IMR-90 (cell line): Measurements from ENCODE around the gene UTP14C. TPM values are rescaled to one million over a fixed set of nuclear protein-coding genes. Genes with fewer than 3 reads are reported as not detected.
A peak's percentile ranks its signal among the peaks of the same experiment; 100 is the strongest.

Experiments used
- ATAC-seq: fragments of 200-7000 bp; cut with Tn5 transposase; 2 replicates; pipeline ENCODE4 v1.9.1; 2020; ENCODE audit warnings: low read depth, mild to moderate bottlenecking, moderate library complexity
- BruUV-seq: library from RNA; stranded (reverse); fragments of 400-500 nt; replicated peaks from 2 replicates; lab custom pipeline; 2021; lab: Mats Ljungman, UMichigan
- CTCF ChIA-PET: fragments of 300-600 bp; formaldehyde crosslinking; extraction: SDS; loops from one replicate; lab custom pipeline; 2021; ENCODE audit warnings: antibody characterized with exemption; lab: Yijun Ruan, JAX
- POLR2A ChIA-PET: fragments of 300-600 bp; sonication (Branson Sonifier 250); formaldehyde crosslinking; loops from one replicate; lab custom pipeline; 2022; ENCODE audit warnings: antibody characterized with exemption; ENCODE audit not compliant: unreplicated experiment; lab: Charles Lee
- DNase-seq: peaks from one replicate; pipeline ENCODE4 v3.0.0; 2013
- H2AFZ ChIP-seq: replicated peaks from 2 replicates; pipeline ENCODE3; 2013; ENCODE audit warnings: low read length, mild to moderate bottlenecking; ENCODE audit not compliant: poor library complexity
- H2AK5ac ChIP-seq: 2 replicates; pipeline ENCODE4 v1.6.1; 2013; ENCODE audit warnings: low read depth, low read length, inconsistent platforms
- H2AK9ac ChIP-seq: replicated peaks from 2 replicates; pipeline ENCODE3; 2013; ENCODE audit warnings: mild to moderate bottlenecking, low read depth, low read length, moderate library complexity; ENCODE audit not compliant: poor library complexity
- H2BK120ac ChIP-seq: 2 replicates; pipeline ENCODE4 v1.6.1; 2013; ENCODE audit warnings: low read depth, low read length, inconsistent platforms
- H2BK15ac ChIP-seq: 3 replicates; pipeline ENCODE4 v1.6.1; 2013; ENCODE audit warnings: low read depth, low read length, inconsistent platforms
- H2BK20ac ChIP-seq: 2 replicates; pipeline ENCODE4 v1.6.1; 2013; ENCODE audit warnings: low read depth, mild to moderate bottlenecking, inconsistent platforms, low read length, moderate library complexity
- H2BK5ac ChIP-seq: 2 replicates; pipeline ENCODE4 v1.6.1; 2013; ENCODE audit warnings: mild to moderate bottlenecking, low read depth, low read length, inconsistent platforms; ENCODE audit not compliant: poor library complexity, severe bottlenecking
- H3K14ac ChIP-seq: replicated peaks from 2 replicates; pipeline ENCODE4 v1.6.1; 2013; ENCODE audit warnings: low read depth, low read length, inconsistent platforms
- H3K18ac ChIP-seq: 2 replicates; pipeline ENCODE4 v1.6.1; 2013; ENCODE audit warnings: low read depth, low read length, control low read depth
- H3K23ac ChIP-seq: 2 replicates; pipeline ENCODE4 v1.6.1; 2013; ENCODE audit warnings: low read depth, low read length, inconsistent platforms
- H3K27ac ChIP-seq: 2 replicates; pipeline ENCODE4 v1.5.1; 2013; ENCODE audit warnings: mild to moderate bottlenecking, control low read depth, low read length; ENCODE audit not compliant: insufficient read depth
- H3K27me3 ChIP-seq: 2 replicates; pipeline ENCODE4 v1.6.1; 2013; ENCODE audit warnings: low read length; ENCODE audit not compliant: control insufficient read depth, insufficient read depth
- H3K36me3 ChIP-seq: 2 replicates; pipeline ENCODE4 v1.6.1; 2013; ENCODE audit warnings: low read length, mixed read lengths; ENCODE audit not compliant: control insufficient read depth, insufficient read depth
- H3K4ac ChIP-seq: 2 replicates; pipeline ENCODE4 v1.6.1; 2013; ENCODE audit warnings: low read depth, low read length, inconsistent platforms
- H3K4me1 ChIP-seq: 2 replicates; pipeline ENCODE4 v1.6.1; 2013; ENCODE audit warnings: low read length, mixed read lengths; ENCODE audit not compliant: control insufficient read depth, insufficient read depth
- H3K4me2 ChIP-seq: 2 replicates; pipeline ENCODE4 v1.6.1; 2013; ENCODE audit warnings: low read depth, mild to moderate bottlenecking, control low read depth, low read length, moderate library complexity
- H3K4me3 ChIP-seq: 2 replicates; pipeline ENCODE4 v1.5.1; 2013; ENCODE audit warnings: low read depth, mild to moderate bottlenecking, control low read depth, low read length, moderate library complexity; ENCODE audit not compliant: insufficient read depth
- H3K56ac ChIP-seq: 2 replicates; pipeline ENCODE4 v1.6.1; 2013; ENCODE audit warnings: low read length, inconsistent platforms; ENCODE audit not compliant: insufficient read depth; ENCODE audit errors: extremely low read depth
- H3K79me1 ChIP-seq, 2 experiments: 2 replicates each; pipeline ENCODE4 v1.6.1; 2013; ENCODE audit warnings: low read length in 2 of 2, inconsistent platforms in 1 of 2, low read depth in 1 of 2
- H3K9ac ChIP-seq: 2 replicates; pipeline ENCODE4 v1.6.1; 2013; ENCODE audit warnings: low read depth, low read length, control low read depth
- H3K9me1 ChIP-seq: 2 replicates; pipeline ENCODE4 v1.6.1; 2013; ENCODE audit warnings: low read length, inconsistent platforms; ENCODE audit not compliant: insufficient read depth
- H3K9me3 ChIP-seq: 2 replicates; pipeline ENCODE4 v1.6.1; 2013; ENCODE audit warnings: low read length; ENCODE audit not compliant: control insufficient read depth, insufficient read depth
- H4K20me1 ChIP-seq: 2 replicates; pipeline ENCODE4 v1.6.1; 2013; ENCODE audit warnings: low read length, inconsistent platforms; ENCODE audit not compliant: insufficient read depth
- H4K5ac ChIP-seq: 2 replicates; pipeline ENCODE4 v1.6.1; 2013; ENCODE audit warnings: mild to moderate bottlenecking, low read depth, low read length, control low read depth
- H4K8ac ChIP-seq, 2 experiments: 2 replicates each; pipeline ENCODE4 v1.6.1; 2013; ENCODE audit warnings: low read depth in 2 of 2, low read length in 2 of 2, control low read depth in 1 of 2, inconsistent platforms in 1 of 2
- H4K91ac ChIP-seq: 2 replicates; pipeline ENCODE4 v1.6.1; 2013; ENCODE audit warnings: low read depth, low read length, inconsistent platforms; ENCODE audit not compliant: insufficient read depth
- CEBPB ChIP-seq: IDR thresholded peaks from 2 replicates; pipeline ENCODE4 v1.6.1; 2012; ENCODE audit warnings: low read depth, low read length, improper control_type of control experiment
- FOS ChIP-seq: fragments of 150-350 bp; IDR thresholded peaks from 2 replicates; pipeline ENCODE4 v1.6.1; 2016; ENCODE audit warnings: low read depth, low read length
- MAFK ChIP-seq: IDR thresholded peaks from 2 replicates; pipeline ENCODE4 v1.6.1; 2012; ENCODE audit warnings: low read depth, low read length, improper control_type of control experiment
- MAZ ChIP-seq: IDR thresholded peaks from 2 replicates; pipeline ENCODE4 v1.6.1; 2012; ENCODE audit warnings: low read depth, mild to moderate bottlenecking, low read length, improper control_type of control experiment, moderate library complexity, borderline replicate concordance
- MXI1 ChIP-seq: IDR thresholded peaks from 2 replicates; pipeline ENCODE4 v1.6.1; 2012; ENCODE audit warnings: low read depth, mild to moderate bottlenecking, low read length, moderate library complexity, borderline replicate concordance
- NFE2L2 ChIP-seq: fragments of 150-350 bp; IDR thresholded peaks from 2 replicates; pipeline ENCODE4 v1.6.1; 2016; ENCODE audit warnings: low read depth, mild to moderate bottlenecking, low read length
- RAD21 ChIP-seq: IDR thresholded peaks from 2 replicates; pipeline ENCODE4 v1.6.1; 2012; ENCODE audit warnings: low read length, improper control_type of control experiment
- RFX5 ChIP-seq: IDR thresholded peaks from 2 replicates; pipeline ENCODE4 v1.8.0; 2012; ENCODE audit warnings: low read depth, mild to moderate bottlenecking, low read length, moderate library complexity
- SMC3 ChIP-seq: fragments of 150-350 bp; IDR thresholded peaks from 2 replicates; pipeline ENCODE4 v1.6.1; 2016; ENCODE audit warnings: low read depth, mild to moderate bottlenecking, antibody characterized with exemption, low read length, moderate library complexity
- WGBS, 2 experiments: methylation state at CpG; one replicate each; pipeline versions ENCODE4 v1.1.5 to v1.1.7; 2013; ENCODE audit warnings: missing lambda C conversion rate in 2 of 2; ENCODE audit not compliant: insufficient read length in 1 of 2; ENCODE audit errors: extremely low coverage in 2 of 2; 5-methylcytosine and 5-hydroxymethylcytosine counted together
- dilution Hi-C: fragments of 300-500 bp; cut with HindIII; formaldehyde crosslinking; loops from one replicate; pipeline ENCODE4 v1.14.3; 2018; ENCODE audit warnings: low sequenced_read_pairs; ENCODE audit not compliant: unreplicated experiment
- in situ Hi-C: fragments of 300-500 bp; cut with MboI; formaldehyde crosslinking; loops from 3 replicates; pipeline ENCODE4 v1.14.3; 2019; ENCODE audit warnings: low sequenced_read_pairs, inconsistent platforms, mixed read lengths
- intact Hi-C: fragments of 100-400 bp; cut with micrococcal nuclease; formaldehyde crosslinking; loops from 2 replicates; pipeline ENCODE4 v1.10.0; 2022
- polyA plus RNA-seq, 3 experiments: library from polyadenylated mRNA; depleted of rRNA; stranded (reverse); fragments of >200 nt; gene quantifications; 2 replicates each; pipeline ENCODE4 v1.2.3, GENCODE V29; 2012; ENCODE audit warnings: low replicate concordance in 1 of 3
- total RNA-seq: library from RNA; depleted of rRNA; stranded (reverse); fragments of >200 nt; gene quantifications from 2 replicates; pipeline ENCODE4 v1.2.3, GENCODE V29; 2012
- TF ChIP-seq, protein P1 (sequence below): conservative IDR thresholded peaks from 2 replicates; pipeline ENCODE4 v1.5.1; 2012; ENCODE audit warnings: mild to moderate bottlenecking, low read depth, low read length, improper control_type of control experiment
- TF ChIP-seq, protein P2 (sequence below): fragments of 150-350 bp; IDR thresholded peaks from 2 replicates; pipeline ENCODE4 v1.6.1; 2016; ENCODE audit warnings: low read depth, mild to moderate bottlenecking, low read length, moderate library complexity, borderline replicate concordance
- TF ChIP-seq, protein P3 (sequence below): fragments of 150-350 bp; IDR thresholded peaks from 2 replicates; pipeline ENCODE4 v1.6.1; 2017; ENCODE audit warnings: mild to moderate bottlenecking, antibody characterized with exemption, low read length, low read depth

UTP14C gene
- total and polyA plus RNA-seq, 2 of the 4 experiments (the other 2 are of a cell fraction): 8.2 to 12.5 TPM

DNA sequence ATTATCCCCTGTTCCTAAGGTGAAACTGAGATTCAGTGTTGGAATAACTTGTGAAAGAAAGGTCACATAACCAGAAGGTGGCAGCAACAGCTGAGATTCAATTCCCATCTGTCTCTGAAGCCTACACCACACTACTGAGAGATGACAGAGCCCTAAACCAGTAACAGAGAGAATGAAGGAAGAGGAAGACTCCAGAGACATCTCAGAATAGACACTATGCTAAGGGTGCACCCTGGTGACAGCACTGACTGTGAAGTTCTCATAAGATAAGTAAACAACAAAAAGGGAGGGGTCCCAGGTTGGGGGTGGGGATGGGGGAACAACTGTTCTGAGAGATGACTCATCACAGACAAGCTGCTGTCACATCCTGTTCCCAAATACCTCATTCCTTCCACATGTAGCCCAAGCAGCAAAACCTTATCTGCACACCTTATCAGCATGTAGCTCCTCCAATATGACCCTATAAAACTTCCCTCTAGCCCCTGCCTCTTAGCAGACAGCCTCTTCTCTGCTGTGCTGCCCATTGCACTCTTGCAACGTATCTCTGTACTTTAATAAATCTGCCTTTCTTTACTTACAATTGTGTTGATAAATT is 46.5 kb downstream of the UTP14C start:
- WGBS, 2 experiments: no CpG with 5 or more reads among the region's 1 CpG
- Histone ChIP-seq H2BK5ac (no peak overlapping the region), H3K4ac (no peak overlapping the region), H3K79me1 (no peaks in the 10 kb centered on the region), H4K5ac (no peak overlapping the region), H4K91ac (no peak overlapping the region), H4K8ac (no peak overlapping the region), H3K23ac (no peak overlapping the region), H2BK20ac (no peak overlapping the region), H3K4me2 (no peak overlapping the region), H3K9ac (no peak overlapping the region), H2AK5ac (no peak overlapping the region), H3K14ac (no peak overlapping the region), H3K27ac (no peak overlapping the region), H3K4me1 (no peaks in the 10 kb centered on the region), H2AK9ac (no peak overlapping the region), H3K27me3 (no peaks in the 10 kb centered on the region), H3K9me3 (peaks cover 15% of the 10 kb centered on the region), H2BK120ac (no peak overlapping the region), H3K36me3 (no peaks in the 10 kb centered on the region), H2BK15ac (no peak overlapping the region), H2AFZ (no peak overlapping the region), H3K56ac (no peak overlapping the region), H4K20me1 (no peaks in the 10 kb centered on the region), H3K4me3 (no peak overlapping the region), H3K18ac (no peak overlapping the region), H3K9me1 (no peaks in the 10 kb centered on the region)
- dilution Hi-C loops (no loop called here), intact Hi-C loops (loop anchor here (1.0 kb wide), 1 partner anchor 56 kb away; no protein-coding TSS in a partner anchor), in situ Hi-C loops (no loop called here)
- DNase-seq (peak; percentile 32), ATAC-seq (peak; percentile 32)
- POLR2A ChIA-PET: no interaction called here
- CTCF ChIA-PET: interaction anchor here (0.6 to 1.5 kb wide), 2 partner anchors 57 to 667 kb away, joined by 5 to 6 read pairs; no protein-coding TSS in a partner anchor
- no TSS peak for BruUV-seq
- TF ChIP-seq MXI1: no peak
- TF ChIP-seq, protein P1, sequence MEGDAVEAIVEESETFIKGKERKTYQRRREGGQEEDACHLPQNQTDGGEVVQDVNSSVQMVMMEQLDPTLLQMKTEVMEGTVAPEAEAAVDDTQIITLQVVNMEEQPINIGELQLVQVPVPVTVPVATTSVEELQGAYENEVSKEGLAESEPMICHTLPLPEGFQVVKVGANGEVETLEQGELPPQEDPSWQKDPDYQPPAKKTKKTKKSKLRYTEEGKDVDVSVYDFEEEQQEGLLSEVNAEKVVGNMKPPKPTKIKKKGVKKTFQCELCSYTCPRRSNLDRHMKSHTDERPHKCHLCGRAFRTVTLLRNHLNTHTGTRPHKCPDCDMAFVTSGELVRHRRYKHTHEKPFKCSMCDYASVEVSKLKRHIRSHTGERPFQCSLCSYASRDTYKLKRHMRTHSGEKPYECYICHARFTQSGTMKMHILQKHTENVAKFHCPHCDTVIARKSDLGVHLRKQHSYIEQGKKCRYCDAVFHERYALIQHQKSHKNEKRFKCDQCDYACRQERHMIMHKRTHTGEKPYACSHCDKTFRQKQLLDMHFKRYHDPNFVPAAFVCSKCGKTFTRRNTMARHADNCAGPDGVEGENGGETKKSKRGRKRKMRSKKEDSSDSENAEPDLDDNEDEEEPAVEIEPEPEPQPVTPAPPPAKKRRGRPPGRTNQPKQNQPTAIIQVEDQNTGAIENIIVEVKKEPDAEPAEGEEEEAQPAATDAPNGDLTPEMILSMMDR: peak; percentile 31; the same call in 1 of the 2 replicates
- TF ChIP-seq NFE2L2: no peak
- no peak for TF ChIP-seq MAFK
- no peak for TF ChIP-seq CEBPB
- TF ChIP-seq, protein P2, sequence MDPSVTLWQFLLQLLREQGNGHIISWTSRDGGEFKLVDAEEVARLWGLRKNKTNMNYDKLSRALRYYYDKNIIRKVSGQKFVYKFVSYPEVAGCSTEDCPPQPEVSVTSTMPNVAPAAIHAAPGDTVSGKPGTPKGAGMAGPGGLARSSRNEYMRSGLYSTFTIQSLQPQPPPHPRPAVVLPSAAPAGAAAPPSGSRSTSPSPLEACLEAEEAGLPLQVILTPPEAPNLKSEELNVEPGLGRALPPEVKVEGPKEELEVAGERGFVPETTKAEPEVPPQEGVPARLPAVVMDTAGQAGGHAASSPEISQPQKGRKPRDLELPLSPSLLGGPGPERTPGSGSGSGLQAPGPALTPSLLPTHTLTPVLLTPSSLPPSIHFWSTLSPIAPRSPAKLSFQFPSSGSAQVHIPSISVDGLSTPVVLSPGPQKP: no peak
- peak; percentile 3; the same call in 1 of the 2 replicates for TF ChIP-seq SMC3
- no peak for TF ChIP-seq MAZ
- TF ChIP-seq FOS: no peak
- TF ChIP-seq, protein P3, sequence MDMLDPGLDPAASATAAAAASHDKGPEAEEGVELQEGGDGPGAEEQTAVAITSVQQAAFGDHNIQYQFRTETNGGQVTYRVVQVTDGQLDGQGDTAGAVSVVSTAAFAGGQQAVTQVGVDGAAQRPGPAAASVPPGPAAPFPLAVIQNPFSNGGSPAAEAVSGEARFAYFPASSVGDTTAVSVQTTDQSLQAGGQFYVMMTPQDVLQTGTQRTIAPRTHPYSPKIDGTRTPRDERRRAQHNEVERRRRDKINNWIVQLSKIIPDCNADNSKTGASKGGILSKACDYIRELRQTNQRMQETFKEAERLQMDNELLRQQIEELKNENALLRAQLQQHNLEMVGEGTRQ: no peak
- peak; percentile 16; the same call in 1 of the 2 replicates for TF ChIP-seq RAD21
- no peak for TF ChIP-seq RFX5
